ENCODE results near the gene CHCHD3. TPM values are rescaled to one million over a fixed set of nuclear protein-coding genes. Genes with fewer than 3 reads are reported as not detected.
"Not testable (repeated sequence)": the region's sequence is repeated elsewhere in the genome, so short reads cannot be mapped to it uniquely, and the experiment has no call there.

Gene CHCHD3
- total RNA-seq, 2 donors from 2014 or later, result 30.0 to 65.1 TPM

GRCh38 chr7:132929944-132930343 is 151.9 kb downstream of the CHCHD3 start:
- H3K4me3 Mint-ChIP-seq; H3K9me3 Mint-ChIP-seq; ATAC-seq (replicated peaks); H3K4me1 Mint-ChIP-seq; H3K27me3 Mint-ChIP-seq; H3K27ac Mint-ChIP-seq: not testable (repeated sequence)
- peaks cover 32% of the 10 kb centered on the region for H3K36me3 Mint-ChIP-seq (ENCODE audit: low read depth)

GRCh38 chr7:132919771-132920170 is 162.1 kb downstream of the CHCHD3 start:
- Mint-ChIP-seq H3K27ac (no peak overlapping the region), H3K9me3 (no peaks in the 10 kb centered on the region), H3K27me3 (no peaks in the 10 kb centered on the region), H3K4me3 (no peak overlapping the region), H3K36me3 (ENCODE audit: low read depth) (peaks cover 12% of the 10 kb centered on the region), H3K4me1 (no peaks in the 10 kb centered on the region)
- ATAC-seq (replicated peaks), result no peak

- no peak for ATAC-seq (replicated peaks)
- peaks cover 28% of the 10 kb centered on the region for H3K36me3 Mint-ChIP-seq (ENCODE audit: low read depth)
- H3K4me3 Mint-ChIP-seq, result no peak overlapping the region
- no peaks in the 10 kb centered on the region for H3K27me3 Mint-ChIP-seq
- no peaks in the 10 kb centered on the region for H3K4me1 Mint-ChIP-seq
- no peaks in the 10 kb centered on the region for H3K9me3 Mint-ChIP-seq
- no peak overlapping the region for H3K27ac Mint-ChIP-seq
Observed at GRCh38 chr7:132915647-132916046, 166.2 kb downstream of the CHCHD3 start.

GRCh38 chr7:132910657-132911056 is 171.2 kb downstream of the CHCHD3 start:
- H3K27ac Mint-ChIP-seq, result no peak overlapping the region
- no peaks in the 10 kb centered on the region for H3K27me3 Mint-ChIP-seq
- no peak overlapping the region for H3K4me3 Mint-ChIP-seq
- H3K9me3 Mint-ChIP-seq, result no peaks in the 10 kb centered on the region
- peaks cover 23% of the 10 kb centered on the region for H3K36me3 Mint-ChIP-seq (ENCODE audit: low read depth)
- no peak for ATAC-seq (replicated peaks)
- H3K4me1 Mint-ChIP-seq, result peaks cover 4% of the 10 kb centered on the region

GRCh38 chr7:132907380-132907940 is 174.4 kb downstream of the CHCHD3 start:
- no peaks in the 10 kb centered on the region for H3K27me3 Mint-ChIP-seq
- H3K4me1 Mint-ChIP-seq, result peaks cover 8% of the 10 kb centered on the region
- H3K36me3 Mint-ChIP-seq (ENCODE audit: low read depth), result peaks cover 25% of the 10 kb centered on the region
- no peak overlapping the region for H3K27ac Mint-ChIP-seq
- H3K4me3 Mint-ChIP-seq, result no peak overlapping the region
- H3K9me3 Mint-ChIP-seq, result no peaks in the 10 kb centered on the region
- no peak for ATAC-seq (replicated peaks)

GRCh38 chr7:132906193-132906835 is 175.6 kb downstream of the CHCHD3 start:
- peaks cover 8% of the 10 kb centered on the region for H3K4me1 Mint-ChIP-seq
- no peak overlapping the region for H3K4me3 Mint-ChIP-seq
- H3K27ac Mint-ChIP-seq, result no peak overlapping the region
- no peaks in the 10 kb centered on the region for H3K27me3 Mint-ChIP-seq
- ATAC-seq (replicated peaks), result no peak
- no peaks in the 10 kb centered on the region for H3K9me3 Mint-ChIP-seq
- H3K36me3 Mint-ChIP-seq (ENCODE audit: low read depth), result peaks cover 19% of the 10 kb centered on the region

- H3K9me3 Mint-ChIP-seq; H3K27me3 Mint-ChIP-seq; H3K4me1 Mint-ChIP-seq; ATAC-seq (replicated peaks); H3K27ac Mint-ChIP-seq; H3K4me3 Mint-ChIP-seq: not testable (repeated sequence)
- peaks cover 19% of the 10 kb centered on the region for H3K36me3 Mint-ChIP-seq (ENCODE audit: low read depth)
Observed at GRCh38 chr7:132905136-132905535, 176.8 kb downstream of the CHCHD3 start.

- Mint-ChIP-seq H3K36me3 (ENCODE audit: low read depth) (peaks cover 19% of the 10 kb centered on the region), H3K9me3 (no peaks in the 10 kb centered on the region), H3K4me1 (peaks cover 8% of the 10 kb centered on the region), H3K27ac (no peak overlapping the region), H3K4me3 (no peak overlapping the region), H3K27me3 (no peaks in the 10 kb centered on the region)
- peak; percentile 98 for ATAC-seq (replicated peaks)
Observed at GRCh38 chr7:132904209-132904608, 177.7 kb downstream of the CHCHD3 start.

GRCh38 chr7:132902294-132902693 is 179.6 kb downstream of the CHCHD3 start:
- H3K4me1 Mint-ChIP-seq; H3K27me3 Mint-ChIP-seq; ATAC-seq (replicated peaks); H3K4me3 Mint-ChIP-seq; H3K9me3 Mint-ChIP-seq; H3K27ac Mint-ChIP-seq: not testable (repeated sequence)
- peaks cover 19% of the 10 kb centered on the region for H3K36me3 Mint-ChIP-seq (ENCODE audit: low read depth)

- no peak for ATAC-seq (replicated peaks)
- no peak overlapping the region for H3K27ac Mint-ChIP-seq
- peaks cover 19% of the 10 kb centered on the region for H3K36me3 Mint-ChIP-seq (ENCODE audit: low read depth)
- H3K27me3 Mint-ChIP-seq, result no peaks in the 10 kb centered on the region
- H3K4me1 Mint-ChIP-seq, result peaks cover 4% of the 10 kb centered on the region
- H3K4me3 Mint-ChIP-seq, result no peak overlapping the region
- no peaks in the 10 kb centered on the region for H3K9me3 Mint-ChIP-seq
Observed at GRCh38 chr7:132901241-132901640, 180.6 kb downstream of the CHCHD3 start.

GRCh38 chr7:132899833-132900232 is 182.1 kb downstream of the CHCHD3 start:
- Mint-ChIP-seq H3K36me3 (ENCODE audit: low read depth) (peaks cover 12% of the 10 kb centered on the region), H3K27ac (no peak overlapping the region), H3K9me3 (no peaks in the 10 kb centered on the region), H3K27me3 (no peaks in the 10 kb centered on the region), H3K4me1 (peaks cover 3% of the 10 kb centered on the region), H3K4me3 (no peak overlapping the region)
- no peak for ATAC-seq (replicated peaks)

- H3K27me3 Mint-ChIP-seq; ATAC-seq (replicated peaks); H3K4me1 Mint-ChIP-seq; H3K4me3 Mint-ChIP-seq; H3K27ac Mint-ChIP-seq; H3K9me3 Mint-ChIP-seq; H3K36me3 Mint-ChIP-seq (ENCODE audit: low read depth): not testable (repeated sequence)
Observed at GRCh38 chr7:132898641-132899175, 183.2 kb downstream of the CHCHD3 start.

- Mint-ChIP-seq H3K4me1 (no peaks in the 10 kb centered on the region), H3K27ac (no peak overlapping the region), H3K27me3 (no peaks in the 10 kb centered on the region), H3K4me3 (no peak overlapping the region), H3K9me3 (no peaks in the 10 kb centered on the region), H3K36me3 (ENCODE audit: low read depth) (no peaks in the 10 kb centered on the region)
- no peak for ATAC-seq (replicated peaks)
Observed at GRCh38 chr7:132897093-132897687, 184.7 kb downstream of the CHCHD3 start.

- Mint-ChIP-seq H3K9me3 (no peaks in the 10 kb centered on the region), H3K27me3 (no peaks in the 10 kb centered on the region), H3K36me3 (ENCODE audit: low read depth) (no peaks in the 10 kb centered on the region), H3K27ac (no peak overlapping the region), H3K4me3 (no peak overlapping the region), H3K4me1 (no peaks in the 10 kb centered on the region)
- ATAC-seq (replicated peaks), result no peak
Observed at GRCh38 chr7:132895231-132895630, 186.7 kb downstream of the CHCHD3 start.

GRCh38 chr7:132893560-132893959 is 188.3 kb downstream of the CHCHD3 start:
- ATAC-seq (replicated peaks), result no peak
- no peak overlapping the region for H3K4me3 Mint-ChIP-seq
- no peaks in the 10 kb centered on the region for H3K4me1 Mint-ChIP-seq
- H3K9me3 Mint-ChIP-seq, result no peaks in the 10 kb centered on the region
- H3K27me3 Mint-ChIP-seq, result no peaks in the 10 kb centered on the region
- no peak overlapping the region for H3K27ac Mint-ChIP-seq
- no peaks in the 10 kb centered on the region for H3K36me3 Mint-ChIP-seq (ENCODE audit: low read depth)
